ENCODE data around the gene KDM5C. TPM values are rescaled to one million over a fixed set of nuclear protein-coding genes. Genes with fewer than 3 reads are reported as not detected.

The KDM5C gene
- total RNA-seq, 2 experiments from 2014 or later: 236 to 237 TPM

GRCh38 chrX:53255738-53256191, 30.8 kb upstream of the KDM5C start:
- no peaks in the 10 kb centered on the region for H3K36me3 ChIP-seq (ENCODE audit: insufficient read depth, low read length)
- no peak for TF ChIP-seq CTCF (IDR thresholded peaks at IDR 0.05)
- no peak overlapping the region for H3K27ac Mint-ChIP-seq
- no peaks in the 10 kb centered on the region for H3K27me3 ChIP-seq (ENCODE audit: control insufficient read depth in 1 of 2, insufficient read depth in 2 of 2, low read length in 2 of 2)
- no peaks in the 10 kb centered on the region for H3K36me3 Mint-ChIP-seq (ENCODE audit: low read depth)
- no peaks in the 10 kb centered on the region for H3K4me1 Mint-ChIP-seq (ENCODE audit: low read depth)
- no peaks in the 10 kb centered on the region for H3K9me3 ChIP-seq (ENCODE audit: control insufficient read depth in 1 of 2, insufficient read depth in 1 of 2, low read length in 2 of 2)
- H3K27me3 Mint-ChIP-seq: no peaks in the 10 kb centered on the region
- H3K4me1 ChIP-seq (ENCODE audit: insufficient read depth, low read length): no peaks in the 10 kb centered on the region
- intact Hi-C loops (cut with DNase I, micrococcal nuclease): no loop called here
- DNase-seq: no peak
- H3K4me3 Mint-ChIP-seq: no peak overlapping the region
- no peaks in the 10 kb centered on the region for H3K9me3 Mint-ChIP-seq
- H3K4me3 ChIP-seq (ENCODE audit: low read length): no peak overlapping the region
- ATAC-seq (ENCODE audit: poor library complexity): no peak
- ChIA-PET CTCF (no interaction called here), POLR2A (no interaction called here)
- H3K27ac ChIP-seq (ENCODE audit: low read depth in 1 of 2, low read length in 2 of 2): no peak overlapping the region

GRCh38 chrX:53254570-53255461, 29.8 kb upstream of the KDM5C start:
- intact Hi-C loops (cut with DNase I, micrococcal nuclease): no loop called here
- Mint-ChIP-seq H3K9me3 (no peaks in the 10 kb centered on the region), H3K4me1 (ENCODE audit: low read depth) (no peaks in the 10 kb centered on the region), H3K27ac (no peak overlapping the region), H3K36me3 (ENCODE audit: low read depth) (no peaks in the 10 kb centered on the region), H3K4me3 (no peak overlapping the region), H3K27me3 (no peaks in the 10 kb centered on the region)
- no peaks in the 10 kb centered on the region for H3K9me3 ChIP-seq (ENCODE audit: control insufficient read depth in 1 of 2, insufficient read depth in 1 of 2, low read length in 2 of 2)
- ATAC-seq (ENCODE audit: poor library complexity) (no peak), DNase-seq (no peak)
- no peak for TF ChIP-seq CTCF (IDR thresholded peaks at IDR 0.05)
- ChIA-PET POLR2A (interaction anchor here (0.7 kb wide), 1 partner anchor 24 kb away, joined by 4 read pairs; no protein-coding TSS in a partner anchor), CTCF (interaction anchor here (0.7 kb wide), 1 partner anchor 13 kb away, joined by 3 read pairs; no protein-coding TSS in a partner anchor)
- no peaks in the 10 kb centered on the region for H3K27me3 ChIP-seq (ENCODE audit: control insufficient read depth in 1 of 2, insufficient read depth in 2 of 2, low read length in 2 of 2)
- H3K4me1 ChIP-seq (ENCODE audit: insufficient read depth, low read length): no peaks in the 10 kb centered on the region
- no peak overlapping the region for H3K4me3 ChIP-seq (ENCODE audit: low read length)
- H3K36me3 ChIP-seq (ENCODE audit: insufficient read depth, low read length): no peaks in the 10 kb centered on the region
- H3K27ac ChIP-seq (ENCODE audit: low read depth in 1 of 2, low read length in 2 of 2): no peak overlapping the region

GRCh38 chrX:53253293-53254020, 28.4 kb upstream of the KDM5C start:
- no peak overlapping the region for H3K27ac ChIP-seq (ENCODE audit: low read depth in 1 of 2, low read length in 2 of 2)
- DNase-seq (no peak), ATAC-seq (ENCODE audit: poor library complexity) (no peak)
- ChIA-PET POLR2A (no interaction called here), CTCF (interaction anchor here (0.6 kb wide), 1 partner anchor 1180 kb away, joined by 3 read pairs; no protein-coding TSS in a partner anchor)
- H3K36me3 ChIP-seq (ENCODE audit: insufficient read depth, low read length): no peaks in the 10 kb centered on the region
- Mint-ChIP-seq H3K36me3 (ENCODE audit: low read depth) (no peaks in the 10 kb centered on the region), H3K9me3 (no peaks in the 10 kb centered on the region), H3K27me3 (no peaks in the 10 kb centered on the region), H3K4me3 (no peak overlapping the region), H3K4me1 (ENCODE audit: low read depth) (no peaks in the 10 kb centered on the region), H3K27ac (no peak overlapping the region)
- TF ChIP-seq CTCF (IDR thresholded peaks at IDR 0.05): no peak
- intact Hi-C loops (cut with DNase I, micrococcal nuclease): no loop called here
- H3K27me3 ChIP-seq (ENCODE audit: control insufficient read depth in 1 of 2, insufficient read depth in 2 of 2, low read length in 2 of 2): no peaks in the 10 kb centered on the region
- no peaks in the 10 kb centered on the region for H3K4me1 ChIP-seq (ENCODE audit: insufficient read depth, low read length)
- no peaks in the 10 kb centered on the region for H3K9me3 ChIP-seq (ENCODE audit: control insufficient read depth in 1 of 2, insufficient read depth in 1 of 2, low read length in 2 of 2)
- H3K4me3 ChIP-seq (ENCODE audit: low read length): no peak overlapping the region

Measured in CD4-positive, alpha-beta T cell (primary cell).